ENCODE measurements around the gene HNRNPDL. TPM values are rescaled to one million over a fixed set of nuclear protein-coding genes. Genes with fewer than 3 reads are reported as not detected.
"Not testable (repeated sequence)": the region's sequence is repeated elsewhere in the genome, so short reads cannot be mapped to it uniquely, and the experiment has no call there.

The HNRNPDL gene
- total RNA-seq, 1 experiment from 2014 or later: 472 TPM

- H3K4me1 ChIP-seq (ENCODE audit: insufficient read depth, low read length); H2AK5ac ChIP-seq (ENCODE audit: insufficient read length, low read length); H3K56ac ChIP-seq (ENCODE audit: insufficient read length, low read depth, low read length); H3K4me3 Mint-ChIP-seq; H3K9ac ChIP-seq (ENCODE audit: extremely low read depth, insufficient read length, low read length); H3K4me2 ChIP-seq (ENCODE audit: insufficient read depth, insufficient read length, low read length); H2BK15ac ChIP-seq (ENCODE audit: low read depth, low read length); H3T11ph ChIP-seq (ENCODE audit: low read length); H3K9me3 ChIP-seq (ENCODE audit: control insufficient read depth, low read depth, low read length); DNase-seq; H3K36me3 Mint-ChIP-seq (ENCODE audit: insufficient read depth in 1 of 3, low read depth in 3 of 3); H3K23ac ChIP-seq (ENCODE audit: insufficient read length, low read depth, low read length); H3K27me3 ChIP-seq (ENCODE audit: insufficient read depth, low read length); H2BK20ac ChIP-seq (ENCODE audit: low read depth, low read length, poor library complexity, severe bottlenecking); H3K27ac ChIP-seq (ENCODE audit: insufficient read length, low read depth, low read length); H3K14ac ChIP-seq (ENCODE audit: insufficient read depth, low read length); H4K5ac ChIP-seq (ENCODE audit: insufficient read length, low read depth, low read length); H2BK5ac ChIP-seq (ENCODE audit: insufficient read length, low read length); H3K27me3 Mint-ChIP-seq (ENCODE audit: low read depth); H3K27ac Mint-ChIP-seq; H4K20me1 ChIP-seq (ENCODE audit: control insufficient read depth, insufficient read depth, insufficient read length); H2BK12ac ChIP-seq (ENCODE audit: insufficient read length, low read depth, low read length); H3K23me2 ChIP-seq (ENCODE audit: insufficient read length, low read depth, low read length, poor library complexity, severe bottlenecking); H4K91ac ChIP-seq (ENCODE audit: insufficient read length, low read depth, low read length); H3K79me2 ChIP-seq (ENCODE audit: insufficient read depth, low read length); H3K18ac ChIP-seq (ENCODE audit: insufficient read length, low read depth, low read length); H3K79me1 ChIP-seq (ENCODE audit: insufficient read depth, low read depth, low read length, poor library complexity, severe bottlenecking); H3K9me3 Mint-ChIP-seq; H3K4ac ChIP-seq (ENCODE audit: low read depth, low read length); H4K8ac ChIP-seq (replicated peaks; ENCODE audit: insufficient read length, low read depth, low read length); H2BK120ac ChIP-seq (ENCODE audit: low read depth, low read length, poor library complexity, severe bottlenecking); H2AFZ ChIP-seq (ENCODE audit: low read length): not testable (repeated sequence)
- H3K4me1 Mint-ChIP-seq: peaks cover 21 to 27% of the 10 kb centered on the region in 2 experiments
- WGBS (ENCODE audit: extremely low coverage, insufficient read length, low lambda C conversion rate): no CpG with 5 or more reads among the region's 7 CpGs
Observed at GRCh38 chr4:82475931-82476330, 45.7 kb upstream of the HNRNPDL start.
